Measurements from ENCODE around the gene NGFR. TPM values are rescaled to one million over a fixed set of nuclear protein-coding genes. Genes with fewer than 3 reads are reported as not detected.

The NGFR gene
- total RNA-seq, 2 experiments from 2014 or later, result 0.10 to 1.1 TPM

DNA sequence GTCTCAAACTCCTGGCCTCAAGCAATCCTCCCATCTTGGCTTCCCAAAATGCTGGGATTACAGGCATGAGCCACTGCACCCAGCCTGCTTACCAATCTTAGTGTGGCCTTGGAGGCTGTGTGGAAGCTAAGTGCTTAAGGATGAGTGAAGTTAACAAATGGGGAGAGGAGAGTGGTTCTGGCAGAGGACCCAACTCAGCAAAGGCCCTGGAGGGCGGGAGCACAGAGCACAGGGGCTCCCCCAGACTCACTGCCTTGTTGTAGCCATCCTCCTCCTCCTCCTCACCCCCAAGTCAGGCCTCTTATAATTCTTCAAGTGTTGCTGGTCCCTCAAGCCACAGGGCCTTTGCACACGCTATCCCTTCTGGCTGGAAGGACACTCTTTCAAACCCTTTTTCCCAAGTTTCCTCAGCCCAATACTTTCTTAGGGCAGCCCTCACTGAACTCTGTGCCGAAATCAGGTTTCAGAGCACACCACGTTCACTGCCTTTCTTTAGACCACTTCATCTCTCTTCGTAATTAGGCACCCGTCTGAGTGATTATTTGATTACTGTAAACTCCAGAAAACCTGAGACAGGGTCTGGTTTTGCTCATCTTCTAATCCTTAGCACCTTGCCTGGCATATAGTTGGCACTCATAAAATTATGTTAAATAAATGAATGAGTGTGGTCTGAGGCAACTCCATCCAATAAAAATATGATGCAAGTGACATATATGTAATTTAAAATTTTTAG is 23.4 kb downstream of the NGFR start:
- ChIA-PET POLR2A (no interaction called here), CTCF (ENCODE audit: unreplicated experiment) (no interaction called here)
- H3K36me3 ChIP-seq (ENCODE audit: insufficient read depth, low read length), result no peaks in the 10 kb centered on the region
- no peak overlapping the region for H3K4me3 ChIP-seq (ENCODE audit: low read depth, low read length, poor library complexity, severe bottlenecking)
- TF ChIP-seq, protein P1, sequence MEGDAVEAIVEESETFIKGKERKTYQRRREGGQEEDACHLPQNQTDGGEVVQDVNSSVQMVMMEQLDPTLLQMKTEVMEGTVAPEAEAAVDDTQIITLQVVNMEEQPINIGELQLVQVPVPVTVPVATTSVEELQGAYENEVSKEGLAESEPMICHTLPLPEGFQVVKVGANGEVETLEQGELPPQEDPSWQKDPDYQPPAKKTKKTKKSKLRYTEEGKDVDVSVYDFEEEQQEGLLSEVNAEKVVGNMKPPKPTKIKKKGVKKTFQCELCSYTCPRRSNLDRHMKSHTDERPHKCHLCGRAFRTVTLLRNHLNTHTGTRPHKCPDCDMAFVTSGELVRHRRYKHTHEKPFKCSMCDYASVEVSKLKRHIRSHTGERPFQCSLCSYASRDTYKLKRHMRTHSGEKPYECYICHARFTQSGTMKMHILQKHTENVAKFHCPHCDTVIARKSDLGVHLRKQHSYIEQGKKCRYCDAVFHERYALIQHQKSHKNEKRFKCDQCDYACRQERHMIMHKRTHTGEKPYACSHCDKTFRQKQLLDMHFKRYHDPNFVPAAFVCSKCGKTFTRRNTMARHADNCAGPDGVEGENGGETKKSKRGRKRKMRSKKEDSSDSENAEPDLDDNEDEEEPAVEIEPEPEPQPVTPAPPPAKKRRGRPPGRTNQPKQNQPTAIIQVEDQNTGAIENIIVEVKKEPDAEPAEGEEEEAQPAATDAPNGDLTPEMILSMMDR (conservative IDR thresholded peaks at IDR 0.05; ENCODE audit: low read length), result no peak
- no peak for TF ChIP-seq EZH2phosphoT487 (IDR thresholded peaks at IDR 0.05; ENCODE audit: borderline replicate concordance, low read depth, low read length)
- H4K20me1 ChIP-seq (ENCODE audit: insufficient read depth, low read length), result no peaks in the 10 kb centered on the region
- intact Hi-C loops (cut with micrococcal nuclease; ENCODE audit: unreplicated experiment), result no loop called here
- no peak overlapping the region for H2AFZ ChIP-seq (ENCODE audit: low read length)
- no peaks in the 10 kb centered on the region for H3K4me1 ChIP-seq (ENCODE audit: insufficient read depth, low read length, poor library complexity, severe bottlenecking)
- BruUV-seq (replicated peaks), result no TSS peak
- no peak overlapping the region for H3K4me2 ChIP-seq (ENCODE audit: low read length)
- H3K27ac ChIP-seq (ENCODE audit: low read depth, low read length, poor library complexity, severe bottlenecking), result no peak overlapping the region
- DNase-seq (ENCODE audit: low spot score), result no peak
- H3K9me3 ChIP-seq (ENCODE audit: low read length), result no peaks in the 10 kb centered on the region
- H3K9me2 ChIP-seq (ENCODE audit: insufficient read depth, low read length), result no peaks in the 10 kb centered on the region
- no peaks in the 10 kb centered on the region for H3K79me2 ChIP-seq (ENCODE audit: insufficient read depth, low read depth, low read length)

DNA sequence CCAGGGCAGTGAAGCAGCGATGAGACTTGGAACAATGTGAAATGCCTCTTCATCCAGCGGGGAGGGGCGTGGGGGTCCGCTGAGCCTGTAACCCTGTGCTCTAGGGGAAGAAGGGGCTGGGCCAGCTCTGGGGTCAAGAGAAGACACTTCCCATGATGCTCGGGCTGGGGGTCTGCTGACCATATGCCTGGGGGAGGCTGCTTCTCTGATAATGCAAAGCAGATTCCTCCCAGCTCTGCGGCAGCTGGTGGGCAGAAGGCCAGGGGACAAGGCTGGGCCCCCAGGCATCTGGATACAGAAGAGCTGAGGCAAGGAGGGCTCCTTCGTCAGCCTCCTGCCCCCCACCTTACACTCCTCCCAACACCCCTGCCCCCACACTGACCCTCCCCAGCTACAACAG is 24.7 kb downstream of the NGFR start:
- no peak for DNase-seq (ENCODE audit: low spot score)
- no peaks in the 10 kb centered on the region for H3K4me1 ChIP-seq (ENCODE audit: insufficient read depth, low read length, poor library complexity, severe bottlenecking)
- no TSS peak for BruUV-seq (replicated peaks)
- no peaks in the 10 kb centered on the region for H3K9me2 ChIP-seq (ENCODE audit: insufficient read depth, low read length)
- H3K4me2 ChIP-seq (ENCODE audit: low read length), result no peak overlapping the region
- no peaks in the 10 kb centered on the region for H3K79me2 ChIP-seq (ENCODE audit: insufficient read depth, low read depth, low read length)
- TF ChIP-seq EZH2phosphoT487 (IDR thresholded peaks at IDR 0.05; ENCODE audit: borderline replicate concordance, low read depth, low read length), result no peak
- TF ChIP-seq, protein P1 (conservative IDR thresholded peaks at IDR 0.05; ENCODE audit: low read length), result no peak
- H3K27ac ChIP-seq (ENCODE audit: low read depth, low read length, poor library complexity, severe bottlenecking), result no peak overlapping the region
- H3K4me3 ChIP-seq (ENCODE audit: low read depth, low read length, poor library complexity, severe bottlenecking), result no peak overlapping the region
- no peak overlapping the region for H2AFZ ChIP-seq (ENCODE audit: low read length)
- ChIA-PET POLR2A (no interaction called here), CTCF (ENCODE audit: unreplicated experiment) (no interaction called here)
- no peaks in the 10 kb centered on the region for H3K36me3 ChIP-seq (ENCODE audit: insufficient read depth, low read length)
- intact Hi-C loops (cut with micrococcal nuclease; ENCODE audit: unreplicated experiment), result no loop called here
- no peaks in the 10 kb centered on the region for H4K20me1 ChIP-seq (ENCODE audit: insufficient read depth, low read length)
- no peaks in the 10 kb centered on the region for H3K9me3 ChIP-seq (ENCODE audit: low read length)

DNA sequence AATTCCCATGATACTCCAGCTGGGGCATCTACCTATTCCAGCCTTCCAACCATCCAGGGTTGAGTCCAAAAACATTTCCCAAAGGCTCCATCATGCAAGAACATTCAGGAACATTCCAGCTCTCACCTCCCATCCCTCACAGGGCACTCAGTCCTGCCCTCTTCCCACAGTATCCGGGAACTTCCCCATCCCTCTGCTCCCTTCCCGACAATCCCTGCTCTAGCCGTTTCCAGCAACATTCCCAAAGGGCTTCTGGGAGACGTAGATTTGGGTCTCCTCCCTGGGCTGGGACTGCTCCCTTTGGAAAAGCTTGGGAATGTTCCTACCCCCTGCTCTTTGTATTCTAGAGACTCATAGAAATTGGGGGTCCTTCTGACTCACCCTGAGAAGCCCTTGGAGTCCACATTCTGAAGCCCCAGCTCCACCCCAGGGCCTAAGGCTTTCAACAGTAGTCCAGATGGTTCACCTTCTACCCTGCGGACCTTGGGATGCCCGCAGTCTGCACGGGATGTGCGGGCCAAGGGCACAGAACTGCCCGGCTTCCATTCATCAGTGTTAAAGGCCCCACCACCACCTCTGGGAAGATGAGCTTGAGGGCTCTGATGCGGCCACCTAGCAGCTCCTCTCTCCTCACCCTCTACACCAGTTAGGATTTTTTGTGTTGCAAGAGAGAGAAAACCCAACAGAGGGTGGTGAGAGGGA is 25.4 kb downstream of the NGFR start:
- no peak overlapping the region for H2AFZ ChIP-seq (ENCODE audit: low read length)
- ChIA-PET POLR2A (no interaction called here), CTCF (ENCODE audit: unreplicated experiment) (no interaction called here)
- no peaks in the 10 kb centered on the region for H3K4me1 ChIP-seq (ENCODE audit: insufficient read depth, low read length, poor library complexity, severe bottlenecking)
- intact Hi-C loops (cut with micrococcal nuclease; ENCODE audit: unreplicated experiment), result no loop called here
- H4K20me1 ChIP-seq (ENCODE audit: insufficient read depth, low read length), result no peaks in the 10 kb centered on the region
- no peaks in the 10 kb centered on the region for H3K36me3 ChIP-seq (ENCODE audit: insufficient read depth, low read length)
- no peak overlapping the region for H3K4me3 ChIP-seq (ENCODE audit: low read depth, low read length, poor library complexity, severe bottlenecking)
- H3K27ac ChIP-seq (ENCODE audit: low read depth, low read length, poor library complexity, severe bottlenecking), result no peak overlapping the region
- no peaks in the 10 kb centered on the region for H3K79me2 ChIP-seq (ENCODE audit: insufficient read depth, low read depth, low read length)
- BruUV-seq (replicated peaks), result no TSS peak
- H3K4me2 ChIP-seq (ENCODE audit: low read length), result no peak overlapping the region
- no peaks in the 10 kb centered on the region for H3K9me2 ChIP-seq (ENCODE audit: insufficient read depth, low read length)
- TF ChIP-seq EZH2phosphoT487 (IDR thresholded peaks at IDR 0.05; ENCODE audit: borderline replicate concordance, low read depth, low read length), result no peak
- TF ChIP-seq, protein P1 (conservative IDR thresholded peaks at IDR 0.05; ENCODE audit: low read length), result no peak
- no peak for DNase-seq (ENCODE audit: low spot score)
- H3K9me3 ChIP-seq (ENCODE audit: low read length), result no peaks in the 10 kb centered on the region

All from OCI-LY7 (cell line).